D721Med (cell line): ENCODE measurements around the gene LRIF1.

Experiments
- DNase-seq: peaks from one replicate; pipeline ENCODE4 v3.0.0; 2011; ENCODE audit warnings: low spot score; ENCODE audit not compliant: insufficient read length
- FAIRE-seq: peaks from 2 replicates; lab custom pipeline; 2011; peaks lifted over from hg19 to GRCh38; lab: Jason Lieb, UNC
- TF ChIP-seq, protein P1 (sequence below): IDR thresholded peaks from 2 replicates; pipeline ENCODE4 v1.5.1; 2012; ENCODE audit warnings: mild to moderate bottlenecking, control low read depth; ENCODE audit not compliant: insufficient read depth; ENCODE audit errors: missing control alignments

The LRIF1 gene

DNA sequence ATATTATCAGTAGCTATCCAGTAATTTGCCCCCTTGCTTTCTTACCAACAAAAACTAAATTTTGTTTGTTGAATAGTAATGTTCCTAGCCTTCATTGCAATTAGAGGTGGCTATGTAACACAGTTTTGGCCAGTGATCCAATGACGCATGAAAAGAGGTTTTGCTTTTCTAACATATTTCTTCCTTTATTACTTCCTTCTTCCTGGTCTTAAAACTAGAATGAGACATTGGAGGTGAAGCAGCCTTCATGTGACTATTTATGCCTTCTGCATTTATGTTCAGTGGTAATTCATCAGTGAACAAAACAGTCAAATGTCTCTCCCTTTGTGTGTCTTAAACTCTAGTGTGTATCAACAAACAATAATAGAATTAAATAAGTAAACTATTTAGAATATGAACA is 35.5 kb downstream of the LRIF1 start:
- DNase-seq, result no peak

DNA sequence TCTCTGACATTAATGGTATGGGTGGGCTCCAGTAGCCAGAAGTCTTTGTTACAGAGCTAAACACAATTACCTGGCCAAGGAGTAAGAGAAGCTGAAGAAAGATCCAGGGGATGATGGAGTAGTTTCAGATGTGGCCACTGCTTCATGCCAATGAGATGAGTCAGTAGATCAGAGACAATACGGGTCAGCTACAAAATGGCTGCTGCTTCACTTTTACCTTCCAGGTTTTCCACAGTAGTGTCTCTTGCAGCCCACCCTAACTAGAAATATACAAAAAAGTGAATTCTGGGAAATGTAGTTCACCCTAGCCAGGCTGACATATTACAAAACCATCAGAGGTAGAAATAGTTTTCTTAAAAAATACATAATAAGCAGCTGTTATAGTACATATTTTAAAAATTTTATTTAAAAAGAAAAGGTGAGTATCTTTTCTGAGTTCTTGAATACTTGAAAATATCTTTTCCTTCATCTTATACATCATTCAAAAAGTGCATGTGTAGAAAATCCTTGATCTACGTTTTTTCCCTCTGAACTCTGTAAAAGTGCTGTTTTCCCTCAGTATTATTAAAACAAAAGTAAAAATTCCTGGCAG is 36.1 kb downstream of the LRIF1 start:
- no peak for DNase-seq
- TF ChIP-seq, protein P1, sequence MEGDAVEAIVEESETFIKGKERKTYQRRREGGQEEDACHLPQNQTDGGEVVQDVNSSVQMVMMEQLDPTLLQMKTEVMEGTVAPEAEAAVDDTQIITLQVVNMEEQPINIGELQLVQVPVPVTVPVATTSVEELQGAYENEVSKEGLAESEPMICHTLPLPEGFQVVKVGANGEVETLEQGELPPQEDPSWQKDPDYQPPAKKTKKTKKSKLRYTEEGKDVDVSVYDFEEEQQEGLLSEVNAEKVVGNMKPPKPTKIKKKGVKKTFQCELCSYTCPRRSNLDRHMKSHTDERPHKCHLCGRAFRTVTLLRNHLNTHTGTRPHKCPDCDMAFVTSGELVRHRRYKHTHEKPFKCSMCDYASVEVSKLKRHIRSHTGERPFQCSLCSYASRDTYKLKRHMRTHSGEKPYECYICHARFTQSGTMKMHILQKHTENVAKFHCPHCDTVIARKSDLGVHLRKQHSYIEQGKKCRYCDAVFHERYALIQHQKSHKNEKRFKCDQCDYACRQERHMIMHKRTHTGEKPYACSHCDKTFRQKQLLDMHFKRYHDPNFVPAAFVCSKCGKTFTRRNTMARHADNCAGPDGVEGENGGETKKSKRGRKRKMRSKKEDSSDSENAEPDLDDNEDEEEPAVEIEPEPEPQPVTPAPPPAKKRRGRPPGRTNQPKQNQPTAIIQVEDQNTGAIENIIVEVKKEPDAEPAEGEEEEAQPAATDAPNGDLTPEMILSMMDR, result no peak
- FAIRE-seq, result no peak

More for the DNA sequence above, 35.5 kb downstream of the LRIF1 start:
- FAIRE-seq, result no peak
- TF ChIP-seq, protein P1, result no peak

GRCh38 chr1:110921953-110922352 is 41.8 kb downstream of the LRIF1 start:
- FAIRE-seq (no peak), DNase-seq (no peak)
- TF ChIP-seq, protein P1, result no peak

DNA sequence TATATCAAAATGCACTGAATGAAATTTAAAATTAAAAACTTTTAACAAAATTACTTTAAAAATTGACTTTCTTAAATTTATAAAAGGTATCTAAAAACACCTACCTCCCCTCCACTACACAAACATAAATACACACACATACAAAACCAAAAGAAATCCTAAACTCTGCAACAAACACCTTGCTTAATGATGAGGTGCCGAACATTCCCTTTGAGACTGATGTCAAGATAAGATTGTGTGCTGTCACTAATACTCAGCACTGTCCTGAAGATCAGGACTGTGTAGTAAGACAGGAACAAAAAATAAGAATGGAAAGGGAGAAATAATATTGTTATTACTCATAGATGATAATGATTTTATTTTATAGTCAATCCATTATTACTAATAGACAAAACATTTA is 45.7 kb downstream of the LRIF1 start:
- no peak for DNase-seq
- TF ChIP-seq, protein P1, result no peak
- FAIRE-seq, result no peak

- TF ChIP-seq, protein P1, result no peak
- FAIRE-seq (no peak), DNase-seq (no peak)
Measured at GRCh38 chr1:110916669-110917306, 46.9 kb downstream of the LRIF1 start.

DNA sequence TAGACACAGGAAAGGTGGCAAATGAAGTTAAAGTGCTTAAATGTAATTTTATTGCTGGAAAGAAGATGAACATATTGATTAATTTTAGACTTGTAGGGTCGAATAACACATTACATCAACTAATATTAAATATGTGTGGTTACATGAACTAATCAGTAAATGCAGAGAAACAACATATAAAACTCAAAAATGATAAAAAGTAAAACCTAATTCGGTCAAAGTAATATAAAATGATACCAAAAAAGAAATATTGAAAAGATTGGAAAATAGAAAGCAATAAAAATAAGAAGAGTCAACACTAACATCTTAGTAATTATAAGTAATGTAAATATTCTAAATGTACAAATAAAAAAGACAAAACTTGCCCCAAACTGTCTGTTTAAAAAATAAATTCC is 47.5 kb downstream of the LRIF1 start:
- FAIRE-seq, result no peak
- DNase-seq, result no peak
- TF ChIP-seq, protein P1, result no peak

- DNase-seq (no peak), FAIRE-seq (no peak)
- TF ChIP-seq, protein P1, result no peak
Measured at GRCh38 chr1:110915804-110916203, 47.9 kb downstream of the LRIF1 start.
